H1 (cell line): Measurements from ENCODE around the gene TAX1BP1. TPM values are rescaled to one million over a fixed set of nuclear protein-coding genes. Genes with fewer than 3 reads are reported as not detected.

ENCODE experiments used
- CTCF ChIA-PET: fragments of 300-600 bp; sonication (Branson Sonifier 250); formaldehyde crosslinking; loops from one replicate; lab custom pipeline; 2021; ENCODE audit not compliant: partially characterized antibody; lab: Charles Lee
- POLR2A ChIA-PET: fragments of 300-600 bp; sonication (Branson Sonifier 250); formaldehyde crosslinking; loops from one replicate; lab custom pipeline; 2021; ENCODE audit warnings: inconsistent platforms; ENCODE audit not compliant: partially characterized antibody; lab: Charles Lee
- DNase-seq, 2 experiments: peaks; one replicate each; pipeline versions ENCODE4 v3.0.0 to v3.0.0-alpha.2; 2010 to 2022; ENCODE audit warnings: low spot score in 2 of 2, low read depth in 1 of 2, mixed read lengths in 1 of 2
- FAIRE-seq: peaks from 2 replicates; lab custom pipeline; 2011; peaks lifted over from hg19 to GRCh38; lab: Jason Lieb, UNC
- H2AFZ ChIP-seq: 2 replicates; pipeline ENCODE4 v1.8.1; 2012; ENCODE audit warnings: low read length, inconsistent platforms
- H2AK5ac ChIP-seq: 2 replicates; pipeline ENCODE4 v1.6.1; 2013; ENCODE audit warnings: low read depth, low read length
- H2BK120ac ChIP-seq: replicated peaks from 2 replicates; pipeline ENCODE3; 2013; ENCODE audit warnings: low read depth, low read length, inconsistent platforms
- H2BK12ac ChIP-seq: 2 replicates; pipeline ENCODE4 v1.6.1; 2013; ENCODE audit warnings: low read depth, low read length
- H2BK15ac ChIP-seq: 2 replicates; pipeline ENCODE4 v1.6.1; 2013; ENCODE audit warnings: low read length
- H2BK20ac ChIP-seq: 2 replicates; pipeline ENCODE4 v1.6.1; 2013; ENCODE audit warnings: low read length
- H2BK5ac ChIP-seq: 2 replicates; pipeline ENCODE4 v1.6.1; 2013; ENCODE audit warnings: low read depth, low read length
- H3K14ac ChIP-seq: 2 replicates; pipeline ENCODE4 v1.6.1; 2013; ENCODE audit warnings: inconsistent platforms; ENCODE audit not compliant: insufficient read length
- H3K18ac ChIP-seq: 2 replicates; pipeline ENCODE4 v1.6.1; 2013; ENCODE audit warnings: low read length; ENCODE audit errors: extremely low read depth
- H3K23ac ChIP-seq: 2 replicates; pipeline ENCODE4 v1.6.1; 2013; ENCODE audit warnings: inconsistent platforms; ENCODE audit not compliant: insufficient read length
- H3K23me2 ChIP-seq: 2 replicates; pipeline ENCODE4 v1.6.1; 2013; ENCODE audit warnings: low read depth, low read length
- H3K27ac ChIP-seq: 2 replicates; pipeline ENCODE4 v1.6.1; 2011; ENCODE audit warnings: low read depth, low read length, inconsistent platforms
- H3K27me3 ChIP-seq, 4 experiments: replicated peaks in 1 of 4; 1 replicate in 1 of 4; 2 replicates in 3 of 4; pipeline versions ENCODE4 v1.6.1 to v1.8.1; 2011 to 2013; ENCODE audit warnings: low read length in 3 of 4, mild to moderate bottlenecking in 3 of 4, inconsistent platforms in 2 of 4, mixed read lengths in 2 of 4, moderate library complexity in 1 of 4; ENCODE audit not compliant: control insufficient read depth in 3 of 4, insufficient read depth in 3 of 4; ENCODE audit errors: extremely low read depth in 1 of 4
- H3K36me3 ChIP-seq, 4 experiments: 2 replicates each; pipeline versions ENCODE4 v1.6.1 to v1.8.1; 2011 to 2013; ENCODE audit warnings: mild to moderate bottlenecking in 4 of 4, low read length in 3 of 4, moderate library complexity in 2 of 4, control low read depth in 1 of 4, inconsistent platforms in 1 of 4; ENCODE audit not compliant: insufficient read depth in 4 of 4, control insufficient read depth in 2 of 4
- H3K4ac ChIP-seq: replicated peaks from 2 replicates; pipeline ENCODE3; 2013; ENCODE audit warnings: low read length, low read depth, mixed read lengths, inconsistent platforms; ENCODE audit not compliant: insufficient read length
- H3K4me1 ChIP-seq, 4 experiments: replicated peaks in 1 of 4; 1 replicate in 1 of 4; 2 replicates in 3 of 4; pipeline versions ENCODE4 v1.6.1 to v1.8.1; 2011 to 2013; ENCODE audit warnings: low read length in 3 of 4, inconsistent platforms in 2 of 4, mixed read lengths in 1 of 4; ENCODE audit not compliant: insufficient read depth in 4 of 4, control insufficient read depth in 3 of 4
- H3K4me2 ChIP-seq, 2 experiments: 2 replicates each; pipeline versions ENCODE4 v1.6.1 to v1.8.1; 2011 to 2013; ENCODE audit warnings: low read depth in 2 of 2, low read length in 2 of 2, control low read depth in 1 of 2, inconsistent platforms in 1 of 2, mild to moderate bottlenecking in 1 of 2; ENCODE audit not compliant: insufficient read depth in 1 of 2
- H3K4me3 ChIP-seq, 4 experiments: fragments of 200-600, 300-600 bp in 1 of 4; sonication (generic), shearing (Covaris generic), sonication (Bioruptor Twin) in 1 of 4; 2 replicates each; pipeline versions ENCODE4 v1.5.1 to v1.8.1; 2011 to 2016; ENCODE audit warnings: low read length in 4 of 4, low read depth in 3 of 4, control low read depth in 2 of 4, inconsistent platforms in 2 of 4, mild to moderate bottlenecking in 2 of 4, mixed read lengths in 1 of 4, moderate library complexity in 1 of 4; ENCODE audit not compliant: insufficient read depth in 2 of 4; ENCODE audit errors: extremely low read depth in 1 of 4
- H3K56ac ChIP-seq: replicated peaks from 2 replicates; pipeline ENCODE3; 2013; ENCODE audit warnings: low read depth, mild to moderate bottlenecking, mixed read lengths, low read length, inconsistent platforms; ENCODE audit not compliant: insufficient read length
- H3K79me1 ChIP-seq: 2 replicates; pipeline ENCODE4 v1.6.1; 2013; ENCODE audit warnings: low read depth, low read length, control low read depth
- H3K79me2 ChIP-seq, 2 experiments: 2 replicates each; pipeline versions ENCODE4 v1.6.1 to v1.8.1; 2012 to 2013; ENCODE audit warnings: low read length in 2 of 2, mild to moderate bottlenecking in 2 of 2, inconsistent platforms in 1 of 2; ENCODE audit not compliant: insufficient read depth in 2 of 2, control insufficient read depth in 1 of 2
- H3K9ac ChIP-seq, 4 experiments: replicated peaks in 1 of 4; 1 replicate in 1 of 4; 2 replicates in 3 of 4; pipeline versions ENCODE4 v1.6.1 to v1.8.1; 2011 to 2013; ENCODE audit warnings: low read depth in 3 of 4, low read length in 3 of 4, control low read depth in 2 of 4, mild to moderate bottlenecking in 2 of 4, moderate library complexity in 2 of 4, inconsistent platforms in 1 of 4; ENCODE audit errors: extremely low read depth in 1 of 4
- H3K9me3 ChIP-seq, 2 experiments: 2 replicates each; pipeline versions ENCODE4 v1.6.1 to v1.8.1; 2012 to 2013; ENCODE audit warnings: mild to moderate bottlenecking in 2 of 2, moderate library complexity in 2 of 2, control low read depth in 1 of 2, inconsistent platforms in 1 of 2, low read depth in 1 of 2, low read length in 1 of 2, mixed read lengths in 1 of 2; ENCODE audit not compliant: insufficient read depth in 2 of 2
- H4K20me1 ChIP-seq, 2 experiments: replicated peaks in 1 of 2; 2 replicates each; pipeline versions ENCODE3 to v1.8.1; 2011 to 2013; ENCODE audit warnings: inconsistent platforms in 2 of 2, low read length in 2 of 2, mild to moderate bottlenecking in 1 of 2; ENCODE audit not compliant: insufficient read depth in 2 of 2, control insufficient read depth in 1 of 2
- H4K5ac ChIP-seq: 2 replicates; pipeline ENCODE4 v1.6.1; 2013; ENCODE audit warnings: low read length, low read depth, mixed read lengths, inconsistent platforms; ENCODE audit not compliant: insufficient read length
- H4K8ac ChIP-seq: 2 replicates; pipeline ENCODE4 v1.8.0; 2013; ENCODE audit warnings: mild to moderate bottlenecking, moderate library complexity, low read length, inconsistent platforms; ENCODE audit not compliant: insufficient read depth; ENCODE audit errors: extremely low read depth
- H4K91ac ChIP-seq: replicated peaks from 2 replicates; pipeline ENCODE3; 2013; ENCODE audit warnings: low read length, mixed read lengths, inconsistent platforms; ENCODE audit not compliant: insufficient read length
- CHD1 ChIP-seq: IDR thresholded peaks from 2 replicates; pipeline ENCODE4 v1.6.1; 2012; ENCODE audit warnings: low read depth, low read length, improper control_type of control experiment
- FOSL1 ChIP-seq: IDR thresholded peaks from 2 replicates; pipeline ENCODE4 v1.6.1; 2011; ENCODE audit warnings: mild to moderate bottlenecking, low read depth, low read length, moderate library complexity; ENCODE audit not compliant: insufficient read depth
- GABPA ChIP-seq: IDR thresholded peaks from 2 replicates; pipeline ENCODE4 v1.6.1; 2011; ENCODE audit warnings: mild to moderate bottlenecking, low read length, moderate library complexity, borderline replicate concordance; ENCODE audit not compliant: insufficient read depth
- JUN ChIP-seq: IDR thresholded peaks from 2 replicates; pipeline ENCODE4 v1.6.1; 2011; ENCODE audit warnings: low read depth, mild to moderate bottlenecking, improper control_type of control experiment, low read length
- JUND ChIP-seq: IDR thresholded peaks from 2 replicates; pipeline ENCODE4 v1.6.1; 2011; ENCODE audit warnings: mild to moderate bottlenecking, improper control_type of control experiment, low read length
- KDM1A ChIP-seq: fragments of 200-600, 300-600 bp; sonication (generic); IDR thresholded peaks from 2 replicates; pipeline ENCODE4 v1.7.1; 2016; ENCODE audit warnings: mild to moderate bottlenecking, low read length, borderline replicate concordance
- NRF1 ChIP-seq: IDR thresholded peaks from 2 replicates; pipeline ENCODE4 v1.6.1; 2011; ENCODE audit warnings: mild to moderate bottlenecking, low read depth, low read length, improper control_type of control experiment
- POU5F1 ChIP-seq: IDR thresholded peaks from 2 replicates; pipeline ENCODE4 v1.6.1; 2011; ENCODE audit warnings: low read depth, mild to moderate bottlenecking, low read length, moderate library complexity
- RNF2 ChIP-seq: fragments of 200-900, 300-1000 bp; sonication (generic); IDR thresholded peaks from 2 replicates; pipeline ENCODE4 v1.7.1; 2016; ENCODE audit warnings: borderline replicate concordance, low read depth, mild to moderate bottlenecking, antibody characterized with exemption, low read length; ENCODE audit not compliant: poor library complexity, severe bottlenecking; ENCODE audit errors: missing control alignments
- SP2 ChIP-seq: IDR thresholded peaks from 2 replicates; pipeline ENCODE4 v1.6.1; 2012; ENCODE audit warnings: mild to moderate bottlenecking, low read length, inconsistent platforms
- WGBS, 2 experiments: shearing (Covaris generic) in 1 of 2; methylation state at CpG; one replicate each; pipeline versions ENCODE4 v1.1.6 to v1.1.7; 2013 to 2015; ENCODE audit warnings: low lambda C conversion rate in 2 of 2, mixed read lengths in 2 of 2, inconsistent platforms in 1 of 2, low coverage in 1 of 2, missing lambda C conversion rate in 1 of 2; ENCODE audit not compliant: insufficient replicate concordance in 2 of 2, insufficient coverage in 1 of 2, insufficient read length in 1 of 2; ENCODE audit errors: extremely low coverage in 1 of 2, missing lambda C conversion rate in 1 of 2; 5-methylcytosine and 5-hydroxymethylcytosine counted together
- polyA plus RNA-seq, 7 experiments: library from polyadenylated mRNA; depleted of rRNA in 3 of 7; stranded (reverse) in 5 of 7; unstranded in 2 of 7; fragments of >200 nt in 5 of 7; fragments of 200-250 nt in 2 of 7; gene quantifications; 1 replicate in 5 of 7; 2 replicates in 1 of 7; 4 replicates in 1 of 7; pipeline versions ENCODE4 v1.2.1 to v1.2.3, GENCODE V29; 2011 to 2013; ENCODE audit warnings: missing spikeins in 2 of 7, mixed read lengths in 2 of 7
- total RNA-seq: library from RNA; stranded (reverse); fragmentation: NEBNext Ultra II Directional; extraction: Animal tissue kit (Norgen Biotek cat#: 25700); gene quantifications from 2 replicates; pipeline ENCODE4 v1.2.1, GENCODE V29; 2021
- TF ChIP-seq, protein P1 (sequence below), 3 experiments: IDR thresholded peaks; 1 replicate in 2 of 3; 2 replicates in 1 of 3; pipeline versions ENCODE4 v1.5.1 to v1.6.1; 2011; ENCODE audit warnings: low read length in 3 of 3, mild to moderate bottlenecking in 3 of 3, inconsistent platforms in 2 of 3, low read depth in 1 of 3, moderate library complexity in 1 of 3; ENCODE audit not compliant: insufficient read depth in 1 of 3; ENCODE audit errors: control extremely low read depth in 1 of 3

The TAX1BP1 gene
- total and polyA plus RNA-seq, 2 of the 8 experiments (the other 6 are each of a cell fraction or from before 2014, with no cell fraction given) = 56.0 to 62.7 TPM

- Histone ChIP-seq H4K8ac (no peak overlapping the region), H3K23ac (no peak overlapping the region), H3K14ac (no peak overlapping the region), H3K27me3 (no peaks in the 10 kb centered on the region), H4K91ac (no peak overlapping the region), H3K36me3 (no peaks in the 10 kb centered on the region), H2AFZ (no peak overlapping the region), H3K4me3 (no peak overlapping the region), H4K20me1 (no peaks in the 10 kb centered on the region), H3K9me3 (no peaks in the 10 kb centered on the region), H3K56ac (no peak overlapping the region), H3K4ac (no peak overlapping the region), H3K18ac (no peak overlapping the region), H2BK12ac (no peak overlapping the region), H3K23me2 (no peaks in the 10 kb centered on the region), H2BK5ac (no peak overlapping the region), H2BK15ac (no peak overlapping the region), H2AK5ac (0 out of 2 replicates have a peak overlapping the region, but pooled peaks have one; percentile 60), H3K4me2 (no peak overlapping the region), H2BK20ac (no peak overlapping the region), H2BK120ac (no peak overlapping the region), H4K5ac (no peak overlapping the region), H3K4me1 (peaks cover 0 to 4% (median 1%) of the 10 kb centered on the region in 4 experiments; a peak in 2 of 7 replicates), H3K79me2 (no peaks in the 10 kb centered on the region), H3K27ac (no peak overlapping the region), H3K79me1 (no peaks in the 10 kb centered on the region), H3K9ac (no peak overlapping the region; a peak in 1 of 7 replicates)
- no peak for DNase-seq
- 81% methylated on average over 9 of the region's 9 CpGs; no CpG with 5 or more reads in 1 of the 2 experiments for WGBS, 2 experiments
- CTCF ChIA-PET = interaction anchor here (0.8 to 1.1 kb wide), 4 partner anchors 23 to 663 kb away, joined by 3 read pairs; no protein-coding TSS in a partner anchor
- no peak for FAIRE-seq
- POLR2A ChIA-PET = no interaction called here
- TF ChIP-seq JUND = no peak
- TF ChIP-seq JUN = no peak
- TF ChIP-seq, protein P1, sequence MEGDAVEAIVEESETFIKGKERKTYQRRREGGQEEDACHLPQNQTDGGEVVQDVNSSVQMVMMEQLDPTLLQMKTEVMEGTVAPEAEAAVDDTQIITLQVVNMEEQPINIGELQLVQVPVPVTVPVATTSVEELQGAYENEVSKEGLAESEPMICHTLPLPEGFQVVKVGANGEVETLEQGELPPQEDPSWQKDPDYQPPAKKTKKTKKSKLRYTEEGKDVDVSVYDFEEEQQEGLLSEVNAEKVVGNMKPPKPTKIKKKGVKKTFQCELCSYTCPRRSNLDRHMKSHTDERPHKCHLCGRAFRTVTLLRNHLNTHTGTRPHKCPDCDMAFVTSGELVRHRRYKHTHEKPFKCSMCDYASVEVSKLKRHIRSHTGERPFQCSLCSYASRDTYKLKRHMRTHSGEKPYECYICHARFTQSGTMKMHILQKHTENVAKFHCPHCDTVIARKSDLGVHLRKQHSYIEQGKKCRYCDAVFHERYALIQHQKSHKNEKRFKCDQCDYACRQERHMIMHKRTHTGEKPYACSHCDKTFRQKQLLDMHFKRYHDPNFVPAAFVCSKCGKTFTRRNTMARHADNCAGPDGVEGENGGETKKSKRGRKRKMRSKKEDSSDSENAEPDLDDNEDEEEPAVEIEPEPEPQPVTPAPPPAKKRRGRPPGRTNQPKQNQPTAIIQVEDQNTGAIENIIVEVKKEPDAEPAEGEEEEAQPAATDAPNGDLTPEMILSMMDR (IDR thresholded peaks at IDR 0.05; ENCODE audit: control extremely low read depth in 1 of 3, insufficient read depth in 1 of 3, low read depth in 1 of 3, low read length in 3 of 3) = no peak
- TF ChIP-seq RNF2 = no peak
- TF ChIP-seq GABPA = no peak
- TF ChIP-seq NRF1 = no peak
- no peak for TF ChIP-seq KDM1A
- TF ChIP-seq CHD1 = no peak
- TF ChIP-seq FOSL1 = no peak
- TF ChIP-seq POU5F1 = no peak
- no peak for TF ChIP-seq SP2
These were observed 102.9 kb downstream of the TAX1BP1 start for GRCh38 chr7:27842851-27843250.
